Body of pancreas (tissue), 4 donors: Measurements from ENCODE around the gene REPIN1.

Experiments
- POLR2A ChIP-seq, 3 donors: fragments of 450-650 bp; IDR thresholded peaks; one replicate each; pipeline ENCODE4 v1.6.1; 2016; ENCODE audit warnings: antibody characterized with exemption in 3 of 3, mild to moderate bottlenecking in 2 of 3
- TF ChIP-seq, protein P1 (sequence below), 7 experiments: fragments of 450-650 bp in 4 of 7; fragments of 200-600 bp in 3 of 7; sonication (generic) in 3 of 7; IDR thresholded peaks; one replicate each; pipeline ENCODE4 v1.5.1; 2016 to 2019; ENCODE audit warnings: antibody characterized with exemption in 7 of 7

DNA sequence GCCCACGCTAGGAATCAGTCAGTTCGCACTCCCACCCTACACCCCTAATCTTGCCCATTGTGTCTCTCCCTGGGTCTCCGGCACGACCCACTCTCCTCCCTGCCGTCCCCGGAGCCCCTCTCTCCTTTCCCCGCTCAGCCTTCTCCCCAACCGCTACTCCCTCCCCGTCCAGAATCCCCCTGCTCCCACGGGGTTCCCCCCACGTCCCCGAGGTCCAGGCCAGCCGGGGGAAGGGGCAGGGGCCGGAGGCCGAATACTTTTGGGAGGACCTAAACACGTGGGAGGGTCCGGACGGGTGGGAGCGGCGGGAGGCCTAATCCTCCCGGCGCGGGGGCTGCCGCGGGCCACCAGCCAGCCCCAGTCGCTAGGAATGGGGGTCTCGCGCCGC, 27.8 kb upstream of the REPIN1 start:
- TF ChIP-seq, protein P1, sequence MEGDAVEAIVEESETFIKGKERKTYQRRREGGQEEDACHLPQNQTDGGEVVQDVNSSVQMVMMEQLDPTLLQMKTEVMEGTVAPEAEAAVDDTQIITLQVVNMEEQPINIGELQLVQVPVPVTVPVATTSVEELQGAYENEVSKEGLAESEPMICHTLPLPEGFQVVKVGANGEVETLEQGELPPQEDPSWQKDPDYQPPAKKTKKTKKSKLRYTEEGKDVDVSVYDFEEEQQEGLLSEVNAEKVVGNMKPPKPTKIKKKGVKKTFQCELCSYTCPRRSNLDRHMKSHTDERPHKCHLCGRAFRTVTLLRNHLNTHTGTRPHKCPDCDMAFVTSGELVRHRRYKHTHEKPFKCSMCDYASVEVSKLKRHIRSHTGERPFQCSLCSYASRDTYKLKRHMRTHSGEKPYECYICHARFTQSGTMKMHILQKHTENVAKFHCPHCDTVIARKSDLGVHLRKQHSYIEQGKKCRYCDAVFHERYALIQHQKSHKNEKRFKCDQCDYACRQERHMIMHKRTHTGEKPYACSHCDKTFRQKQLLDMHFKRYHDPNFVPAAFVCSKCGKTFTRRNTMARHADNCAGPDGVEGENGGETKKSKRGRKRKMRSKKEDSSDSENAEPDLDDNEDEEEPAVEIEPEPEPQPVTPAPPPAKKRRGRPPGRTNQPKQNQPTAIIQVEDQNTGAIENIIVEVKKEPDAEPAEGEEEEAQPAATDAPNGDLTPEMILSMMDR (IDR thresholded peaks at IDR 0.05): no peak
- TF ChIP-seq POLR2A (IDR thresholded peaks at IDR 0.05): no peak
